Left forelimb (tissue), 1 donor: ENCODE results near the gene FOXO3.

ENCODE experiments used
- DNase-seq: peaks from one replicate; pipeline ENCODE4 v3.0.0-alpha.2; 2018; ENCODE audit warnings: low spot score

The FOXO3 gene

GRCh38 chr6:108576709-108577108, 16.0 kb downstream of the FOXO3 start:
- no peak for DNase-seq

GRCh38 chr6:108578166-108578565, 17.4 kb downstream of the FOXO3 start:
- no peak for DNase-seq

DNA sequence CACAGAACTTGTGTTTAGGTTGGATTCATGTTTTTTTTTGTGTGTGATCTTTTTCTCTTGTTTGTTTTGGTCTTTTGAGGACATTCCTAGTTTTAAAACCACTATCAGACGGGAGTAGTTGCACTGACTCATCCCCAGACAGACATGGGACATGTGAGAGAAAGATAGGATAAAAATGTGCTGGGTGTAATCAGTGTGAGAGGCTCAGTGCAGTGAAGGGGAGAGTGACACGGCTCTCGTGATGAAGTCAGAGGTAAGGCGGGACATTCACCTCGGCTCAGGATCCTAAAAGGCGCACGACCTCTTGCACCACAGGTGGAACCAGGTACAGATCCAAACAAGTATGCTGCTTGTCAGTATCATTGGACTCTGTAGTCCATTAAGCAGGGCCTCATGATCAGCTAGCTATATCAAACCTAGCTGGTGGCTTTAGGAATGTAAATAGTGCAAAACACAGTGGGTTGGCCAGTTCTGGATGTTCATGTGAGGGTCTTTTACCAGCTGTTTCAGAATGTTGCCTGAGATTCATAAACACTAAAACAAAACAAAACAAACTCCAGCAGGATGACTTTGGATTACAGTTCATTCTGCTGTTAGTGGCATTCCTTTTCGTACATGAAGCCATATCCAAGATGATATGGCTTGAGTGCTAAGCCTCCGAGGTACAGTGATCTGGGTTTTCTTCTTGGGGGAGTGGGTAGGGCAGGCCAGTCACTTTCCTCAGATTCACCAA, 18.0 kb downstream of the FOXO3 start:
- DNase-seq, result no peak

DNA sequence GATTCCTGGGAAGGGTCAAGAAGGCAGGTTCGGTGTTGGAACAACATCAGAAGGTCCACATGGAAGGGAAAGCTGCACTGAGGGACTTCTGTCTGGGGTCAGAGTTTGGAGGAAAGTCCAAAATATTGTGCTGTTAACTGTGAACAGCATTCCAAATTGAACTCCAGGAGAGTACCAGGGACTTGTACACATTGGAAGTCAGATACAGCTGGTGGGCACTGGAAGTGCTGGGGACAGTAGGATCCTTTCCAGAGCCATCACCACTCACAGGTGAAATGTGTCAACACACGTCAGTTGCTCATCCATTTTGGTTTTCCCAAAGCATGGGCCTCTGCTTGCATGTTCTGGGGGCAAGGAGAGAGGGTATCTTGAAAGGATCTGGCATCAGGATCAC, 18.6 kb downstream of the FOXO3 start:
- no peak for DNase-seq

DNA sequence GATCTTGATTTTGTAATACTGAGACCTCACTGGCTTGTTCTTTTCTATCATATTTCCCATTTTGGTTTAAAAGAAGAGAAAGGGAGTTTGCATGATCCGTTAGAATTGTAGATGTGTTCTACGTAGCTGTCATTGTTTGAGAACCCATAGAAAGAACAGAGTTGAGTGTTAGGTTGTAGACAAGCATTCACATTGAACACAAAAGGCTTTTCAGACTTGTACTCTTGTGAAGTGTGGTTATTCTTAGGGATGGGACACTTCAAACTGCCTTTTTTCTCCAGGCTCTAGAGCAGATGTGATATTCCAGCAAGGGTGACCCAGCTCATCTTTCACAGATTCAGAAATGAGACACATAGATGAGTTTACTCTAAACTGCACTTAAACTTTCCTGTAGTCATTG, 19.9 kb downstream of the FOXO3 start:
- DNase-seq, result no peak

- DNase-seq, result no peak
Measured at GRCh38 chr6:108581237-108581931, 20.7 kb downstream of the FOXO3 start.

- no peak for DNase-seq
Measured at GRCh38 chr6:108581932-108582475, 21.3 kb downstream of the FOXO3 start.

GRCh38 chr6:108582618-108583017, 21.9 kb downstream of the FOXO3 start:
- DNase-seq, result no peak

DNA sequence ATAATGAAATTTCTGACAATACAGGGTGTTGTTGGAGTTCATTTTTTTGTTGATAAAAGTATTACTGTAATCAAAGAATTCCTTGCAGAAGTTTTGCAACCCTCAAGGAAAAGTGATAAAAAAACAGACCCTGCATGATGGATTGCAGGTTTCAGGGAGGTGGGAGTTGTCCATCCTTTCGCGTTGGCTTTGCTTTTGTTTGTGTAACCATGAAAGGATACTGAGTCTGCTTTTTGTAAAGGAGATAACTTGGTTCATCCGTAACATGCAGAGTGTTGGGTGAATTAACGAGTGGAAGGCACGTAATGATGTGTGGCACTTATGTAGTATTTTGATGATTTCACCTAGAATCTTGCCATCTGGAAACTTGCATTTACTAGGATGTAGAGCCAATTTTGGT, 23.6 kb downstream of the FOXO3 start:
- no peak for DNase-seq

- no peak for DNase-seq
Measured at GRCh38 chr6:108585359-108585758, 24.6 kb downstream of the FOXO3 start.

GRCh38 chr6:108585921-108586536, 25.3 kb downstream of the FOXO3 start:
- DNase-seq, result no peak

DNA sequence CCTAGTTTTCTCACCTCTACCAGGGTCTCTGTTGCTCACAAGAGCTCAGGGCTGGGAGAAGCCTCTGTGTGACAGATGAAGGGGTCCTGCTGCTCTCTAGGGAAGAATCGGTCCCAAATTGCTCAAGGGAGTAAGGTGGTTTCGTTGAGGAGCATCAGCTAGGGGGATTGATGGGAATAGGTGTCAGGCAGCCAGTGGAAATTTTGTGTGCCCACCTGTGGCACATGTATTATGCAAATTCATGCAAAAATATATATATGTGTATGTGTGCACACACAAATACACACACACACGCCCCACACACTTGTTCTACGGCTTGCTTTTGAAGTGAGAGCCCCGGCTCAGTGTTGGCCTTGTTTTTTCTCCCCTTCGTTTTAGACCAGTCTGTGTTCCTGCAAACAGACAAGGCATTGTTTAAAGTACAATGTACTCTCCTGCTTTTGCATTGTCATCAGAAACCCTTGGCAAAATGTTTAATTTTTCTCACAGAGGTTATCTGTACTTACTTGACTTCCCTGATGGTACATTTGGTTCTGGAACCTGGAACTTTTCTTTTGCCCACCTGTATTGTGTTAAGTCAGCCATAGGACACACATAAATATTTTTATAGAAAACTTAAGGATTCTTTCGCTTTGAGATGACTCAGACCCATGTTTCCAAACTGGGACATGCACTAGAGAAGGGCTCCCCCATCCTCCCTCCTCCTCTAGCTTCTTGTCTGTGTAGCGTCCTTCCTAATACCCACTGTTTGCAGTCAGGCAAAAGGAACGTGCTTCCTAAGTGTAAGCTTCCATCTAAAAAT, 26.7 kb downstream of the FOXO3 start:
- no peak for DNase-seq

- no peak for DNase-seq
Measured at GRCh38 chr6:108588586-108588985, 27.9 kb downstream of the FOXO3 start.

DNA sequence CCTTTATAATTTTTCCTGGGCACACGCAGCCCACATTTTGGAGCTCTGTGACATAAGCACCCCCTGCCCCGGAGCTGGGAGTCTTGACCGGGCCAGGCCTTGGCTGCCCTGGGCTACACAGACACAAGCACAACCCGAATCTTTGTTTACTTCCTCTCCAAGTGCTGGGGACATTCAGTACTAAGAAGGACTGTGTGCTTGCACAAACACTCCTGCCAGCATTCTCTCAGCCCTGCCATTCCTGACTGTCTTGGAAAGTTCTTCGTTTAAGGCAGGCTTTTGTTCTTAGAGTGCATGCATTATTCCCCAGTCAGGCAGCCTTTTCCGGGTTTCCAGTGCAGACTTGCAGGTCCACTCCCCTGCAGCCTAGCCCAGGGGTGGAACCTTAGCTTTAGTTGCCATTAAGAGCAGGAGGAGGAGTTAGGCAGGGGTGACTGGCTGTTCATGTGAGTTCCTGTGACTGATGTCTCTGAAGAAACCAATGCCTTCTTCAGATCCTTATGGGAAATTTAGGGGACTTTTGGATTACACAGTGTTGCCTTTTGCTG, 28.6 kb downstream of the FOXO3 start:
- DNase-seq, result peak; percentile 67

DNA sequence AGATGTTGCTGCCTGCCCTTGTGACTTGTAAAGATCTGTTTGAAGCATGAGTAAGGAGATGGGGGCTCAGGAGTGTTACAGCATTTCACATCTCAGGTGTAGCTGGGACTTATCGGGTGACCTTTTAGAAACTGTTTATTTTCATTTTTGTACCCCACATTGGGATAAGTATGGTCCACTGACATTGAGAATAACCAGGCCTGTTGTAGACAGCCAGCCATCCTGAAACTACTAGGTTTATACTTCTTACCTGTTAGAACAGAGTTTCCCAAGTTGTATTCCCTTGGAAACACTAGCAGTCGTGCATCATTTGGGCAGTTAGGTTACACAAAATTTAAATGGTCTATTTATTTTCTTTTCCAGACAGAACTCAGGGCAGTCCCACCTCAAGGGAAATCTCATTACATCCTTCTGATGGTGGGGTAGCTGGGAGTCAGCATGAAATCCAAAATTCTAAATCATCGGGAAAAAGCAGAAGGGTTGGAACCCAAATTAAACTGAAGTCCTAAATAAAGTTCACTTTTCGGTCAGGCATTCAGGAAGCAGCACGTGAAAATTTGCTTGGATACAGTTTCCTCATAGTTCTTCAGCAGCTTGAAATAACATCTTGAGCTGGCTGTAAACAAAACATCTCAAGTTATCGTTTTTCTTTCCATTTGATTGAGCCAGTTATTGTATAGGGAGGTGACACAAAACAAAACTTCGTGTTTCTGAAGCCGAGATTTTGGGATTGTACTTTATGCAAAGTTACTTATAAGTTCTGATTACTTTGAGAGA, 30.5 kb downstream of the FOXO3 start:
- no peak for DNase-seq

GRCh38 chr6:108592371-108593337, 31.9 kb downstream of the FOXO3 start:
- DNase-seq, result peak; percentile 68

- DNase-seq, result no peak
Measured at GRCh38 chr6:108594151-108594550, 33.4 kb downstream of the FOXO3 start.

- DNase-seq, result no peak
Measured at GRCh38 chr6:108594640-108595039, 33.9 kb downstream of the FOXO3 start.

- no peak for DNase-seq
Measured at GRCh38 chr6:108596956-108597355, 36.2 kb downstream of the FOXO3 start.
